ENCODE data around the gene SPECC1.

DNA sequence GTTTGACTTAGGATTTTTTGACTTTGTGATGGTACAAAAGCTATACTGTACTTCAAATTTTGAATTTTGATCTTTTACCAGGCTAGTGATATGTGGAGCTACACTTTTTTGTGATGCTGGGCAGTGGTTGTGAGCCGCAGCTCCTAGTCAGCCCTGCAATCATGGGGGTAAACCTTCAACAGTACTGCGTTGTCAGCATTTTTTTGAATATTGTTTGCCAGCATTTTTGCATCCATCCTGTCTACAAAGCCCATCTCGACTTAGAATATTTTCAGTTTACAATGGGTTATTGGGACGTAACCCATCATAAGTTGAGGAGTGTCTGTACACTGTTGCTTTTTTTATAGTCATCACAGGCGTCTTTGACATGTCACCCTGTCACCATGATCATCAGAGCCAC lies 142.0 kb downstream of the SPECC1 start:
- TF ChIP-seq EP300 (IDR thresholded peaks at IDR 0.05), result no peak
- TF ChIP-seq, protein P1, sequence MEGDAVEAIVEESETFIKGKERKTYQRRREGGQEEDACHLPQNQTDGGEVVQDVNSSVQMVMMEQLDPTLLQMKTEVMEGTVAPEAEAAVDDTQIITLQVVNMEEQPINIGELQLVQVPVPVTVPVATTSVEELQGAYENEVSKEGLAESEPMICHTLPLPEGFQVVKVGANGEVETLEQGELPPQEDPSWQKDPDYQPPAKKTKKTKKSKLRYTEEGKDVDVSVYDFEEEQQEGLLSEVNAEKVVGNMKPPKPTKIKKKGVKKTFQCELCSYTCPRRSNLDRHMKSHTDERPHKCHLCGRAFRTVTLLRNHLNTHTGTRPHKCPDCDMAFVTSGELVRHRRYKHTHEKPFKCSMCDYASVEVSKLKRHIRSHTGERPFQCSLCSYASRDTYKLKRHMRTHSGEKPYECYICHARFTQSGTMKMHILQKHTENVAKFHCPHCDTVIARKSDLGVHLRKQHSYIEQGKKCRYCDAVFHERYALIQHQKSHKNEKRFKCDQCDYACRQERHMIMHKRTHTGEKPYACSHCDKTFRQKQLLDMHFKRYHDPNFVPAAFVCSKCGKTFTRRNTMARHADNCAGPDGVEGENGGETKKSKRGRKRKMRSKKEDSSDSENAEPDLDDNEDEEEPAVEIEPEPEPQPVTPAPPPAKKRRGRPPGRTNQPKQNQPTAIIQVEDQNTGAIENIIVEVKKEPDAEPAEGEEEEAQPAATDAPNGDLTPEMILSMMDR (IDR thresholded peaks at IDR 0.05), result no peak
- TF ChIP-seq POLR2AphosphoS5 (IDR thresholded peaks at IDR 0.05), result no peak
- no peak for TF ChIP-seq POLR2A (IDR thresholded peaks at IDR 0.05)

Measured in gastroesophageal sphincter (tissue), 3 donors.